MM.1S (cell line): ENCODE data around the gene GPS1.
A peak's percentile ranks its signal among the peaks of the same experiment; 100 is the strongest.

Experiments
- DNase-seq: peaks from one replicate; pipeline ENCODE4 v3.0.0-alpha.2; 2015
- H2AFZ ChIP-seq: fragments of 300-600 bp; sonication (generic); 2 replicates; pipeline ENCODE4 v1.6.0; 2016; ENCODE audit warnings: antibody characterized with exemption, low read length
- H3F3A ChIP-seq: fragments of 300-600 bp; sonication (generic); 2 replicates; pipeline ENCODE4 v1.6.1; 2016; ENCODE audit warnings: mild to moderate bottlenecking, antibody characterized with exemption, low read length, moderate library complexity, mixed read lengths; ENCODE audit not compliant: insufficient read depth
- H3K27ac ChIP-seq: fragments of 300-600 bp; sonication (generic); 2 replicates; pipeline ENCODE4 v1.5.1; 2016; ENCODE audit warnings: mild to moderate bottlenecking, low read length
- H3K27me3 ChIP-seq: fragments of 300-600 bp; sonication (generic); replicated peaks from 2 replicates; pipeline ENCODE4 v1.6.0; 2016; ENCODE audit warnings: low read length; ENCODE audit not compliant: insufficient read depth
- H3K36me3 ChIP-seq: fragments of 300-600 bp; sonication (generic); replicated peaks from 2 replicates; pipeline ENCODE4 v1.6.1; 2016; ENCODE audit warnings: mild to moderate bottlenecking, low read length, mixed read lengths; ENCODE audit not compliant: insufficient read depth
- H3K4me1 ChIP-seq: fragments of 300-600 bp; sonication (generic); 2 replicates; pipeline ENCODE4 v1.6.1; 2016; ENCODE audit warnings: low read length, mixed read lengths
- H3K4me2 ChIP-seq: fragments of 300-600 bp; sonication (generic); 2 replicates; pipeline ENCODE4 v1.6.0; 2016; ENCODE audit warnings: low read depth, low read length
- H3K4me3 ChIP-seq: fragments of 300-600 bp; sonication (generic); 2 replicates; pipeline ENCODE4 v1.5.1; 2016; ENCODE audit warnings: low read length, mixed read lengths
- H3K79me2 ChIP-seq: fragments of 300-600 bp; sonication (generic); 2 replicates; pipeline ENCODE4 v1.6.1; 2016; ENCODE audit warnings: mixed run types, low read length, mixed read lengths
- H3K9ac ChIP-seq: fragments of 300-600 bp; sonication (generic); 2 replicates; pipeline ENCODE4 v1.6.1; 2016; ENCODE audit warnings: low read length, mixed read lengths
- H3K9me2 ChIP-seq: fragments of 300-600 bp; sonication (generic); replicated peaks from 2 replicates; pipeline ENCODE4 v1.6.1; 2016; ENCODE audit warnings: mild to moderate bottlenecking, low read length, mixed read lengths; ENCODE audit not compliant: insufficient read depth
- H3K9me3 ChIP-seq: fragments of 300-600 bp; sonication (generic); replicated peaks from 2 replicates; pipeline ENCODE4 v1.6.1; 2016; ENCODE audit warnings: mild to moderate bottlenecking, low read length, mixed read lengths; ENCODE audit not compliant: insufficient read depth
- H4K20me1 ChIP-seq: fragments of 300-600 bp; sonication (generic); 2 replicates; pipeline ENCODE4 v1.6.1; 2016; ENCODE audit warnings: mild to moderate bottlenecking, low read length, moderate library complexity, mixed read lengths; ENCODE audit not compliant: insufficient read depth
- EZH2 ChIP-seq: fragments of 300-600 bp; sonication (generic); optimal IDR thresholded peaks from 2 replicates; pipeline ENCODE3; 2017; ENCODE audit warnings: low read depth, mild to moderate bottlenecking, antibody characterized with exemption, low read length, mixed read lengths
- EZH2phosphoT487 ChIP-seq: fragments of 300-600 bp; sonication (generic); IDR thresholded peaks from 2 replicates; pipeline ENCODE4 v1.6.1; 2018; ENCODE audit warnings: antibody characterized with exemption, low read length
- TF ChIP-seq, protein P1 (sequence below): fragments of 300-600 bp; sonication (generic); IDR thresholded peaks from 2 replicates; pipeline ENCODE4 v1.5.1; 2016; ENCODE audit warnings: antibody characterized with exemption, low read length, mixed read lengths

GPS1 gene

DNA sequence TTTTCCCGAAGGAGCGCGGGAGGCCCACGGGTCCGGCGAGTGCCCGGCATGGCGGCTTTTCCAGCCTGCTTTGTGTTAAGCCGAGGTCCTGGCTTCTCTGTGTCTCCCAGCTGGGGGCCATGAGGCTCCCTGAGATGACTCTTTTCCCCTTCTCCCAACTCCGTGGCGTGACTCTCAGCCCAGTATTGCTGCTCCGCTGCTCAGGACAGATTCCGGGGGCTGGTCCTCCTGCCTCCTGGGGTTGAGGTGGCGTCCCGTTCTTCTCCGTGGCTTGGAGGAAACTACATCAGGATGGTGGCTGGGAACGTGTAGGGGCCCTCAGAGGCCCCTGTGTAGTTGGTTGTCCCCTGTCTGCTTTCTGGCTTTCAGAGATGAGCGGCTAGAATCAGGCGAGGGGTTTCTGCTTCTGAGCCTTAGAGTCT is 951 bp downstream of the GPS1 start:
- Histone ChIP-seq H3K9me3 (no peaks in the 10 kb centered on the region), H3K9me2 (no peaks in the 10 kb centered on the region), H3K4me3 (peak overlapping the region; percentile 83), H3K4me1 (peaks cover 7% of the 10 kb centered on the region; the same call in 1 of the 2 replicates), H3K9ac (peak overlapping the region; percentile 77; the same call in 1 of the 2 replicates), H2AFZ (no peak overlapping the region), H3K36me3 (no peaks in the 10 kb centered on the region), H3K27ac (no peak overlapping the region), H4K20me1 (no peaks in the 10 kb centered on the region), H3K79me2 (peaks cover 24% of the 10 kb centered on the region), H3K4me2 (peak overlapping the region; percentile 98), H3K27me3 (no peaks in the 10 kb centered on the region), H3F3A (no peaks in the 10 kb centered on the region)
- no peak for DNase-seq
- TF ChIP-seq, protein P1, sequence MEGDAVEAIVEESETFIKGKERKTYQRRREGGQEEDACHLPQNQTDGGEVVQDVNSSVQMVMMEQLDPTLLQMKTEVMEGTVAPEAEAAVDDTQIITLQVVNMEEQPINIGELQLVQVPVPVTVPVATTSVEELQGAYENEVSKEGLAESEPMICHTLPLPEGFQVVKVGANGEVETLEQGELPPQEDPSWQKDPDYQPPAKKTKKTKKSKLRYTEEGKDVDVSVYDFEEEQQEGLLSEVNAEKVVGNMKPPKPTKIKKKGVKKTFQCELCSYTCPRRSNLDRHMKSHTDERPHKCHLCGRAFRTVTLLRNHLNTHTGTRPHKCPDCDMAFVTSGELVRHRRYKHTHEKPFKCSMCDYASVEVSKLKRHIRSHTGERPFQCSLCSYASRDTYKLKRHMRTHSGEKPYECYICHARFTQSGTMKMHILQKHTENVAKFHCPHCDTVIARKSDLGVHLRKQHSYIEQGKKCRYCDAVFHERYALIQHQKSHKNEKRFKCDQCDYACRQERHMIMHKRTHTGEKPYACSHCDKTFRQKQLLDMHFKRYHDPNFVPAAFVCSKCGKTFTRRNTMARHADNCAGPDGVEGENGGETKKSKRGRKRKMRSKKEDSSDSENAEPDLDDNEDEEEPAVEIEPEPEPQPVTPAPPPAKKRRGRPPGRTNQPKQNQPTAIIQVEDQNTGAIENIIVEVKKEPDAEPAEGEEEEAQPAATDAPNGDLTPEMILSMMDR, result no peak
- TF ChIP-seq EZH2phosphoT487 (no peak), EZH2 (no peak)

DNA sequence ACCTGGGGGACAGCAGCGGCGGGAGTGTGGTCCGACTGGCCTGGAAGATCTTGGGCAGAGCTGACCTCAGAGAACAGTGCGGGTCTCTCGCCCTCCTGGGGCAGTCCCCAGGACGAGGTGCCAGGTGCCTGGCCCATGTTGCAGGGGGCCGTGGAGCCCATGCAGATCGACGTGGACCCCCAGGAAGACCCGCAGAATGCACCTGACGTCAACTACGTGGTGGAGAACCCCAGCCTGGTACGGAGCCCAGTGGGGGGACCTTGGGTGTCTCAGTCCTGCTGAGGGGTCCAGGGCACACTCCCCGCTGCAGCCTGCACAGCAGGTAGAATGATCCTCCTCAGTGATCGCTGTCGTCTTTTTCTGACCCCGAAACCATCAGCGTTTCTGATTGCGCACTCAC is 1.4 kb downstream of the GPS1 start:
- Histone ChIP-seq H3K9me2 (no peaks in the 10 kb centered on the region), H3K4me2 (peak overlapping the region; percentile 98), H3K27me3 (no peaks in the 10 kb centered on the region), H3K4me1 (peaks cover 7% of the 10 kb centered on the region; the same call in 1 of the 2 replicates), H3K4me3 (peak overlapping the region; percentile 83; the same call in 1 of the 2 replicates), H3K9ac (no peak overlapping the region), H2AFZ (no peak overlapping the region), H3K79me2 (peaks cover 24% of the 10 kb centered on the region), H3K36me3 (no peaks in the 10 kb centered on the region), H4K20me1 (no peaks in the 10 kb centered on the region), H3F3A (no peaks in the 10 kb centered on the region; the same call in 1 of the 2 replicates), H3K27ac (no peak overlapping the region), H3K9me3 (no peaks in the 10 kb centered on the region)
- DNase-seq, result no peak
- TF ChIP-seq EZH2, result no peak
- TF ChIP-seq, protein P1, result no peak
- no peak for TF ChIP-seq EZH2phosphoT487

DNA sequence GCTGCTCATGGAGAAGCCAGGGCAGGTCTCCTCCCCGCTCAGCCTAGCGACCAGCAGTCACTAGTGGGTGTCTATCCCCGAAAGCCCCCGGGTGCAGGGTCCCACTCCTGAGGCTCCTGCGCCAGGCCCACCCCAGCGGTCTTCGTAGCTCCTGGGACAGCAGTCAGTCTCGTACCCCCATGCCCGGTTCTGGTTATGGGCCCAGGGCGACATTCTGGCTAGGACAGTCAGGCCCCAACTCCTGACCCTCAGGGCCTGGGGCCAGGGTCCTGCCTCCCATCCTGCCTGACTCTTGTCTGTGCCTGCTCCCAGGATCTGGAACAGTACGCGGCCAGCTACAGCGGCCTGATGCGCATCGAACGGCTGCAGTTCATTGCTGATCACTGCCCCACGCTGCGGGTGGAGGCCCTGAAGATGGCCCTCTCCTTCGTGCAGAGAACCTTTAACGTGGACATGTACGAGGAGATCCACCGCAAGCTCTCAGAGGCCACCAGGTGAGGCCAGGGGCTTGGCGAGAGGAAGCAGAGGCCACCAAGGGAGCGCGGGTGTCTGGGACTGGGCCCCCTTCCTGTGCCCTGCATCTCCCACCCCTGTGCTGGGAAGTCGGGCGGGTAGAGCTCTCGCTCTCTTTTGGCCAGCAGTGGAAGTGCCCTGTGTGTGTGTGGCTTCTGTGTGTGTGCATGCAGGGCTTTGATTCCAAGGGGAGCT is 2.0 kb downstream of the GPS1 start:
- TF ChIP-seq EZH2 (no peak), EZH2phosphoT487 (no peak)
- TF ChIP-seq, protein P1, result no peak
- Histone ChIP-seq H3K36me3 (no peaks in the 10 kb centered on the region), H2AFZ (no peak overlapping the region), H3K4me2 (peak overlapping the region; percentile 98; the same call in 1 of the 2 replicates), H3K9me2 (no peaks in the 10 kb centered on the region), H3F3A (no peaks in the 10 kb centered on the region; the same call in 1 of the 2 replicates), H3K27ac (no peak overlapping the region), H3K9ac (no peak overlapping the region), H3K4me3 (no peak overlapping the region), H4K20me1 (no peaks in the 10 kb centered on the region), H3K27me3 (no peaks in the 10 kb centered on the region), H3K79me2 (peaks cover 24% of the 10 kb centered on the region), H3K9me3 (no peaks in the 10 kb centered on the region), H3K4me1 (peaks cover 7% of the 10 kb centered on the region; the same call in 1 of the 2 replicates)
- no peak for DNase-seq
